HG03442 (cell line): ENCODE data around the gene IMMT.

Experiments
- ATAC-seq: cut with Tn5 transposase; IDR thresholded peaks from one replicate; pipeline ENCODE4 v1.9.1; 2021; ENCODE audit warnings: mild to moderate bottlenecking, moderate library complexity; ENCODE audit not compliant: unreplicated experiment

The IMMT gene

GRCh38 chr2:86094229-86094628 is 101.0 kb downstream of the IMMT start:
- no peak for ATAC-seq
